BJ (cell line): ENCODE data around the gene ANAPC7. TPM values are rescaled to one million over a fixed set of nuclear protein-coding genes. Genes with fewer than 3 reads are reported as not detected.
"Not testable (repeated sequence)": the region's sequence is repeated elsewhere in the genome, so short reads cannot be mapped to it uniquely, and the experiment has no call there.

Experiments used
- CTCF ChIA-PET: fragments of 350-600 bp; formaldehyde crosslinking; extraction: SDS; loops from one replicate; lab custom pipeline; 2021; ENCODE audit warnings: antibody characterized with exemption, inconsistent platforms; lab: Yijun Ruan, JAX
- POLR2A ChIA-PET: fragments of 300-600 bp; sonication (Branson Sonifier 250); formaldehyde crosslinking; extraction: SDS; loops from one replicate; lab custom pipeline; 2021; ENCODE audit warnings: antibody characterized with exemption; lab: Charles Lee
- DNase-seq: peaks from one replicate; pipeline ENCODE4 v3.0.0-alpha.2; 2011; ENCODE audit warnings: low read depth
- H3K27me3 ChIP-seq: 2 replicates; pipeline ENCODE4 v1.6.0; 2011; ENCODE audit warnings: low read length; ENCODE audit not compliant: control insufficient read depth, insufficient read depth
- H3K36me3 ChIP-seq: 2 replicates; pipeline ENCODE4 v1.5.1; 2011; ENCODE audit warnings: low read length; ENCODE audit not compliant: control insufficient read depth, insufficient read depth
- H3K4me3 ChIP-seq: 2 replicates; pipeline ENCODE4 v1.5.1; 2011; ENCODE audit warnings: low read depth, mild to moderate bottlenecking, control low read depth, low read length
- polyA plus RNA-seq: library from polyadenylated mRNA; depleted of rRNA; stranded (reverse); fragments of >200 nt; gene quantifications from 2 replicates; pipeline ENCODE4 v1.2.3, GENCODE V29; 2011
- TF ChIP-seq, protein P1 (sequence below): IDR thresholded peaks from 2 replicates; pipeline ENCODE4 v1.5.1; 2011; ENCODE audit warnings: low read depth, mild to moderate bottlenecking, control low read depth, inconsistent platforms, low read length, moderate library complexity; ENCODE audit not compliant: insufficient read depth

The ANAPC7 gene
- polyA plus RNA-seq, 1 experiment: 32.6 TPM

DNA sequence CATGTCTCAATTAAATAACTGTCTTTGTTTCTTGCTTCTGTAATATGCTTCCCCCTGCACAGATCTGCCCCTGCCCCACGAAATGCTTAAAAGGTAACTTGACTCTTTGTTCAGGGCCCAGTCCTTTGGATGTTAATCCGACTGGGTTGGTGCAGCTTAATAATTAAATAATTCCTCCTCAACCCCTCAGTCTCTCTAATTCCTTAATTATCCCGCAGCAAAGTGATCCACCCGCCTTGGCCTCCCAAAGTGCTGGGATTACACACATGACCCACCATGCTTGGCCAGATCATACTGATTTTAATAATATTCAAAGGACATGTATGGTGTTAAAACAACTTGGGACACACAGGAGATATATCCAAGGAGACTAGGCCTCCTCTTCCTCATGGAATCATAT lies 18.2 kb upstream of the ANAPC7 start:
- no peak for DNase-seq
- TF ChIP-seq, protein P1, sequence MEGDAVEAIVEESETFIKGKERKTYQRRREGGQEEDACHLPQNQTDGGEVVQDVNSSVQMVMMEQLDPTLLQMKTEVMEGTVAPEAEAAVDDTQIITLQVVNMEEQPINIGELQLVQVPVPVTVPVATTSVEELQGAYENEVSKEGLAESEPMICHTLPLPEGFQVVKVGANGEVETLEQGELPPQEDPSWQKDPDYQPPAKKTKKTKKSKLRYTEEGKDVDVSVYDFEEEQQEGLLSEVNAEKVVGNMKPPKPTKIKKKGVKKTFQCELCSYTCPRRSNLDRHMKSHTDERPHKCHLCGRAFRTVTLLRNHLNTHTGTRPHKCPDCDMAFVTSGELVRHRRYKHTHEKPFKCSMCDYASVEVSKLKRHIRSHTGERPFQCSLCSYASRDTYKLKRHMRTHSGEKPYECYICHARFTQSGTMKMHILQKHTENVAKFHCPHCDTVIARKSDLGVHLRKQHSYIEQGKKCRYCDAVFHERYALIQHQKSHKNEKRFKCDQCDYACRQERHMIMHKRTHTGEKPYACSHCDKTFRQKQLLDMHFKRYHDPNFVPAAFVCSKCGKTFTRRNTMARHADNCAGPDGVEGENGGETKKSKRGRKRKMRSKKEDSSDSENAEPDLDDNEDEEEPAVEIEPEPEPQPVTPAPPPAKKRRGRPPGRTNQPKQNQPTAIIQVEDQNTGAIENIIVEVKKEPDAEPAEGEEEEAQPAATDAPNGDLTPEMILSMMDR: no peak
- Histone ChIP-seq H3K36me3 (no peaks in the 10 kb centered on the region), H3K27me3 (no peaks in the 10 kb centered on the region), H3K4me3 (no peak overlapping the region)
- CTCF ChIA-PET: interaction anchor here (0.6 to 3.4 kb wide), 3 partner anchors 10 to 234 kb away, joined by 3 to 18 read pairs (median 4); no protein-coding TSS in a partner anchor
- POLR2A ChIA-PET: no interaction called here

DNA sequence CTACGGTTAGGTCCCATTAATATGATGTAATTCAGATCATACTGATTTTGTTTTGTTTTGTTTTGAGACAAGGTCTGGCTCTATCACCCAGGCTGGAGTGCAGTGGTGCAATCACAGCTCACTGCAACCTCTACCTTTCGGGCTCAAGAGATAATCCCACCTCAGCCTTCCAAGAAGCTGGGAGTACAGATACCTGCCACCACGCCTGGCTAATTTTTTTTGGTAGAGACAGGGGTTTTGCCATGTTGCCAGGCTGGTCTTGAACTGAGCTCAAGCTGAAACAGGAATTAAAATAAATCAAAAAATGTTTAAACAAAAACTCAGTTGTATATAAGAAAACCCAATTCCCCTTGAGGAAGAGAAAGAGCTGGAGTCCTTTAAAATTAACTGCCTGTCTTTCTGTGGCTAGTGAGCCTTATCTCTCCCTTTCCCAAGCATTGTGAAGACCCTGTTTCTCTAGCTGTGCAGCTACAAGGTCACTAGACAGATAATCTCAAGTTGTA lies 17.7 kb upstream of the ANAPC7 start:
- ChIA-PET CTCF (interaction anchor here (0.6 to 3.4 kb wide), 2 partner anchors 10 to 233 kb away, joined by 3 to 18 read pairs; no protein-coding TSS in a partner anchor), POLR2A (no interaction called here)

DNA sequence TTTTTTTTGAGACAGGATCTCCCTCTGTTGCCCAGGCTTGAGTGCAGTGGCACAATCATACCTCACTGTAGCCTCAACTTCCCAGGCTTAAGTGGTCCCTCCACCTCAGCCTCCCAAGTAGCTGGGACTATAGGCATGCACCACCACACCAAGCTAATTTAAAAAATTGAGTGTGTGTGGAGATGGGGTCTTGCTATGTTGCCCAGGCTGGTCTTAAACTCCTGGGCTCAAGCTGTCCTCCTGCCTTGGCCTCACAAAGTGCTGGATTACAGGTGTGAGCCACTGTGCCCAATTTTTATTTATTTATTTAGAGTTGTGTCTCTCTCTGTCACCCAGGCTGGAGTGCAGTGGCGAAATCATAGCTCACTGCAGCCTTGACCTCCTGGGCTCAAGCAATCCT lies 17.1 kb upstream of the ANAPC7 start:
- POLR2A ChIA-PET, H3K27me3 ChIP-seq, DNase-seq, H3K4me3 ChIP-seq, H3K36me3 ChIP-seq: not testable (repeated sequence)
- CTCF ChIA-PET: interaction anchor here (3.4 kb wide), 1 partner anchor 11 kb away, joined by 18 read pairs; no protein-coding TSS in a partner anchor

More for the DNA sequence above, 17.7 kb upstream of the ANAPC7 start:
- H3K27me3 ChIP-seq: no peaks in the 10 kb centered on the region
- DNase-seq: no peak
- H3K36me3 ChIP-seq: no peaks in the 10 kb centered on the region
- TF ChIP-seq, protein P1: no peak
- H3K4me3 ChIP-seq: no peak overlapping the region

DNA sequence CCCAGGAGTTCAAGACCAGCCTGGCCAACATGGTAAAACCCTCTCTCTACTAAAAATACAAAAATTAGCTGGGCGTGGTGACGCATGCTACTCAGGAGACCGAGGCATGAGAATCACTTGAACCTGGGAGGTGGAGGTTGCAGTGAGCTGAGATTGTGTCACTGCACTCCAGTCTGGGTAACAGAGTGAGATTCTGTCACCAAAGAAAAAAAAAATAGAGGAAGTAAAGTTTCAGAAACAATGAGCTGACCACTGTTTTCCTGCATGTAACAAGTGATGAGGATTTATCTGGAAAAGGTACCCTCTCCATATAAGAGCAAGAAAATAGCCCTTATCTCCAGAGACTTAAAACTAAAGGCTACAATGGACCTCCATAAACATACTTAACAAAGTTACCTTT lies 13.6 kb upstream of the ANAPC7 start:
- H3K4me3 ChIP-seq, H3K27me3 ChIP-seq, H3K36me3 ChIP-seq, POLR2A ChIA-PET, DNase-seq: not testable (repeated sequence)
- CTCF ChIA-PET: interaction anchor here (2.5 kb wide), 1 partner anchor 14 kb away, joined by 8 read pairs; no protein-coding TSS in a partner anchor

DNA sequence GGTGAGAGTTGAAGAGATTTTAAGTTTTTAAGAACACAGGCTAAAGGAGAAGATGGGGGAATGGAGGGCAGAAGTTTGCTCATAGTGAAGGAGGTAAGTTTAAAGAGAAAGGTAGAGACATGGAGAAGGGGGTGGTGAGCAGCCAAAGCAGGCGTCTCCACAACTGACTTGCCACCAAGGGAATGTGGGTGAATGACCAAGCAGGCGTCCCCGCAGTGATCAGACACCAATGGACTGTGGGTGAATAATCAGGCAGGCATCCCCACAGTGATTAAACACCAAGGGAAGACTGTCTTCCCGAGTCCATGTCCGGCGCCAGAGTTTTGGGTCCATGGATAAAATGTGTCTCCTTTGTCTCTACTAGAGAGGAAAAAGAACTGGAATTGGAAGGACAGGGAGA lies 6.6 kb upstream of the ANAPC7 start:
- H3K27me3 ChIP-seq, CTCF ChIA-PET, POLR2A ChIA-PET, H3K36me3 ChIP-seq, H3K4me3 ChIP-seq, DNase-seq: not testable (repeated sequence)

DNA sequence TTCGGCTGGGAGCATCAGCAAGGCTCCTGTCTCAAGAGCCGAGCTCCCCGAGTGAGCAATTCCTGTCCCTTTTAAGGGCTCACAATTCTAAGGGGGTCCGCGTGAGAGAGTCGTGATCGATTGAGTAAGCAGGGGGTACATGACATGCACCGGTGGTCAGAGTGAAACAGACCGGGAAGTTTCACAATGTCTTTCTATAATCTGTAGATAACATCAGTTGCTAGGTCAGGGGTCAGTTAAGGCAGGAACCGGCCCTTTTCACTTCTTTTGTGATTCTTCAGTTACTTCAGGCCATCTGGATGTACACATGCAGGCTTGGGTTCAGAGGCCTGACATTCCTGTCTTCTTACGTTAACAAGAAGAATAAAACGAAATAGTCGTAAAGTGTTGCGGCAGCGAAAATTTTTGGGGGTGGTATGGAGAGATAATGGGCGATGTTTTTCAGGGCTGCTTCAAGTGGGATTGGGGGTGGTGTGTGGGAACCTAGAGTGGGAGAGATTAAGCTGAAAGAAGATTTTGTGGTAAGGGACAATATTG lies 1.7 kb upstream of the ANAPC7 start:
- H3K4me3 ChIP-seq, H3K27me3 ChIP-seq, POLR2A ChIA-PET, CTCF ChIA-PET, H3K36me3 ChIP-seq, DNase-seq: not testable (repeated sequence)

DNA sequence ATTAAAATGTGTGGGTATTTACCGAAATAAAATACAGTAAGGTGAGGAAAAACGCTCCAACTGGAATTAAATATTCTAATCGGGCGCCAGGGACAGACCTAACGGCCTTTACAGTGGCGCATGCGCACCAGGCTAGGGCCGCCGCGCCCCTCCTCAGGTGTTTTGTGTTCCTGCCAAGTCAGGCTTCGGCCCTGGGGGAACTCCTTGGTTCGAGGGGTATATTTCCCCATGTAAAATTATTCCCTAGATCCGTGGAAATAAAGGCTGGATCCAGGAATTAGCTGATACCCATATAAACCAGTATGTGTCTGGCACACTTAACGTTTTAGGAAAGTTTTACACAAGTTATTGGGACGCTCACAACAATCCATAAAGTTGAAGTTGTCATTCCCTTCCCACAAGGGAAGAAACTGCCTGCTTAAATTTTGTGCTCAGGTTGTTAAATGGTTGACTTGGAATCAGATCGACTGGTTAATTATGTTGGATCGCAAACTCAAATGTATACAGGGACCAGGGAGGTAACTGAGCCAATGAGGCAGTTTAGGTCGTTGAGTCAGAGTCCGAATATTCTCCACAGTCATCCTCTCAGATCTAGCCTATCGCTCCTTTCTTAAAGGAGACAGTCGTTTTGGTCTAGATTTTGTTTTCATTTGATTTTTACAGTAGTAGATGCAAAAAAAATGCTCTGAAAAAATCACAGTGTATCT lies 621 bp upstream of the ANAPC7 start:
- TF ChIP-seq, protein P1: no peak
- POLR2A ChIA-PET: interaction anchor here (0.7 kb wide), 1 partner anchor 248 kb away, joined by 4 read pairs; no protein-coding TSS in a partner anchor
- Histone ChIP-seq H3K4me3 (peak overlapping the region; percentile 98), H3K36me3 (peaks cover 7% of the 10 kb centered on the region; the same call in 1 of the 2 replicates), H3K27me3 (no peaks in the 10 kb centered on the region)
- CTCF ChIA-PET: no interaction called here
- DNase-seq: no peak
